ENCODE data around the gene MRPS10.

MRPS10 gene

GRCh38 chr6:42217519-42218367 is at the start of gene MRPS10:
Gene MRPS10 (minus strand): TSS chr6:42217861. CDS start chr6:42217849, 12 bp downstream.
- peak; percentile 91 to 95 for DNase-seq

- DNase-seq: no peak
These were observed 48.9 kb upstream of the MRPS10 start for GRCh38 chr6:42266538-42266937.

DNA sequence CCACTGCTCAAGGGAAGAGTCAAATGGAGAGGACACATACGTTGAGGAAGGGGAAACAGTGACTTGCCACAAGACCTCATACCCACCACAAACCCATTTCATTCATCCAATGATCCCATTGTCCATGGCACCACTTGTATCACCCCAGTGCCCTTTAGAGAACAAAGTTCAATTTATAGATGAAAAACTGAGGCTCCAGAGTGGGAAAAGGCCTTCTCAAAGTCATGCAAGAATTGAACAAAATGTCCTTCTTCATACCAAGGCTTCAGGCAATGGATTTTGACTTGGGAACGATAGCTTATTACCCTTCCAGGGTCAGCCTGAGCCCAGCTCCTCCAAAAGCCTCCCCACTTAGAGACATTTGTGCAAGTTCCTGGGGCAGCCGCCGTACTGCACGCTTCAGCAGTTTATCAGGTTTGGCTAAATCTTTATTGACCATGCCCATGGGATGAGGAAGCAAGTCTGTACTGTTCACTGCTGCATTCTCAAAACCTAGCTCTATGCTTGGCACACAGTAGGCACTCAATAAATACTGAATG is 47.3 kb upstream of the MRPS10 start:
- no peak for DNase-seq

DNA sequence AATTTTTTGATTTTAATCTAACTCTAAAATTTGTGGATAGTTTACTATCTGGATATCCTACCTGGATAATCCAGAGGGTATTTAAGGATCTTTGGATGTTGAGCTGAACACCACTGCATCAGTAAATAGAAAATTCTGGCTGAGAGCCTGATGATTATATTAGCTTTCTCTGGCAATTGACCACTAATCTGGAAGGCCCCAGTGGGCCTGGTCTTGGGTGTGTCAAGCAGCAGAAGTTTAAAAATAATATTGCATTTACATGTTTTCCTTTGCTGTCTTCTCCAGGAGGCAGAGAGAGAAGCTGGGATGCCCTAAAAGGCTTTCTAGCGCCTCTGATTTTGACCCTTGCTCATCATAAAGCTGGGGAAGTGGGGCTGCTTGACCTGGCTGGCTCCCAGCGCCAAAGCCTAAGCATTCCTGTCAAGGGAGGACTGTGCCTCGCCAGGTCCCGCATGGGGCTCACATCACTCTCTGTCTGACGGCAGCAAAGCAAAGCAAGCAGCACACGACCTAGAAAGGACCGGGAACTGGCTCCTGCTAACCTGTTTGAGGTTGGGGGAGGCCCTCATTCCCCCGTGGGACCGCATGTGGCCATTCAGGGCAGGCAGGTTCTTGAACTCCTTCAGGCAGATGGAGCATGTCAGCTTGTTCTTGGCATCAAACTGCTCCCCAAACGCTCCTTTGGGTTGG is 46.6 kb upstream of the MRPS10 start:
- DNase-seq: no peak

DNA sequence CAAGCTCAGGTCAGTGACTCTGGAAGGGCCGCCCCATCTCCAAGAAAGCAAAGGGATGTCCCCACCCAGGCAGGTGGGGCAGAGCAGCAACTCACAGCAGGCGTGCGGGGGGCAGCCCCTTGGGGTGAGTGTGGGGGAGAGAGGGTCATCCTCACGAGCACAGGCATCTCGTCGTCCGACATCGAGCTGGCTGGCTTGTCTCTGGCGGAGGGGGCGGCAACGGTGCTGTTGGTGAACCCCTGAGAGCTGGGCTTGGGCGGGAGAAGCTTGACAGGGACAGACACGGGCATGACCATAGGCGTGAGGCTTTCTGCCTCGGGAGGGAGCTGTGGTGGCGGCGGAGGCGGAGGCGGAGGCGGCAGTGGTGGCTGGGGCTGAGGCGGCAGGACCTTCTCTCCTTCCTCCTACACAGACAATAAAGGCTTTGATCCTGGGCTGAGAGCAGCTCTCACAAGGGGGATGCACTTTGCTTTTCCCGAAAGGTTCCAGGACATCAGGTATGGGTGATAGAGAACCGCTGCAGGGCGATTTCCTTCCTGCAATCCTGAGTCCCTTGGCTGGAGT is 45.6 kb upstream of the MRPS10 start:
- no peak for DNase-seq

GRCh38 chr6:42260972-42261371 is 43.3 kb upstream of the MRPS10 start:
- peak in 1 of 2 experiments; percentile 11 for DNase-seq

- no peak for DNase-seq
These were observed 42.8 kb upstream of the MRPS10 start for GRCh38 chr6:42260396-42260888.

DNA sequence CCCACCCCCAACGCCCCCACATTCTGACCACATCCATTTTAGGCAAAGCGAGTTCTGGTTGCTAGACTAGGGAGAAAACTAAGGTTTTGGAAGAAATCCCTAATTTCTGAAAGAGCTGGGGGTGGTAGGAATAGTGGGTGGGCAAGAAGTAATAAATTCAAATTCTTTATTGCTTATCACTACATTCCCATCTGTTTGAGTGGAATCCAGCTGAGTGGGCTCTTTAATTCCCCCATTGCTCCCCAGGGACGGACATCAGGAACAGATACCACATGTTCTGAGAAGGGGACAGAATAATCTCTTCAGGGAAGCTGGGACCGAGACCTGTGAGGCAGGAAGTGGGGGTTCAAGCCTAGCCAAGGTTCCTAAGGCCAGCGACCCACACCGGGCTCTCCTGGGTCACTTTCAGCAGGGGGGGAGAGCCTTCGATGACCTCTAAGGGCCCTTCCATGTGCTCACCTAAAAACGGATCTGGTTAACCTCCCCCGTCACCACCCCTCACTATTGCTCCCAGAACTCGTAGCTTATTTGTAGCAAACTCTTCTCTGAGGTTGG is 42.3 kb upstream of the MRPS10 start:
- DNase-seq: no peak

DNA sequence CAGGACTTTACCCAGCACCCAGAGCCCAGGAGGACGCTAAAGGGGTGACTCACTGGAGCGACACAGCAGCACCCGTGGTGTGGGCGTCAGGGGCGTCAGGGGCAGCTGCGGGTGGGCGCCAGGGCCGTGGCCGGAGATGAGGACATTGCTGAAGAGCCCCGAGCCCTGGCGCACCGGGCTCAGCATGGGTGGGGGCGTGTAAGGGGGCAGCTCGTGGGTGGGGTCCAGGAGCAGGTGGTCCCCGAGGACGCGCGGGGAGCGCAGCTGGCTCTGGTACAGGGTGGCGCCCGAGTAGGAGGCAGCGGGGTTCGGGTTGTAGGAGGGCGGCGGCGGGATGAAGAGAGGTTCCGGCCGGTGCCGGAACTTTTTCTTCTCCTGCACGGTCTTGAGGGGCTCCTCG is 41.6 kb upstream of the MRPS10 start:
- no peak for DNase-seq

GRCh38 chr6:42257614-42258013 is 40.0 kb upstream of the MRPS10 start:
- no peak for DNase-seq

GRCh38 chr6:42257063-42257462 is 39.4 kb upstream of the MRPS10 start:
- DNase-seq: no peak

- no peak for DNase-seq
These were observed 37.4 kb upstream of the MRPS10 start for GRCh38 chr6:42255050-42255449.

DNA sequence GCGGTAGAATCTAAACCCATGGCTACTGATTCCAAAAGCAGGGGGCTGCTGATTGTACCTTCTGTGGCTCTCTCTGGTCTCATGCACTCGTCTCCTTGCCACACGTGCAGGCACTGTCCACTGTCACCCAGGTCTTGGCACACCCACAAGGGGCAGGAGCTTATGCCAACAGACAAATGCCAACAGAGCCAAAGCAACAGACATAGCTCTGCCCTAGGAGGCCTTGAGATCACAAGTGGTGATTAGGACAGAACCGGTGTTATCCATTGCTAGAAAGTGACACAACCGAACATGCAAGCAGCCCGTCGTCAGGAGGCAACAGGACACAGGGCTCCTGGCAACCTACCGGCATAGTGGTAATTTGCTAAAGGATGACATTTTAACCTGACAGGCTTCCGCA is 36.8 kb upstream of the MRPS10 start:
- DNase-seq: no peak

GRCh38 chr6:42251911-42252637 is 34.4 kb upstream of the MRPS10 start:
- DNase-seq: peak in 1 of 2 experiments; percentile 62

DNA sequence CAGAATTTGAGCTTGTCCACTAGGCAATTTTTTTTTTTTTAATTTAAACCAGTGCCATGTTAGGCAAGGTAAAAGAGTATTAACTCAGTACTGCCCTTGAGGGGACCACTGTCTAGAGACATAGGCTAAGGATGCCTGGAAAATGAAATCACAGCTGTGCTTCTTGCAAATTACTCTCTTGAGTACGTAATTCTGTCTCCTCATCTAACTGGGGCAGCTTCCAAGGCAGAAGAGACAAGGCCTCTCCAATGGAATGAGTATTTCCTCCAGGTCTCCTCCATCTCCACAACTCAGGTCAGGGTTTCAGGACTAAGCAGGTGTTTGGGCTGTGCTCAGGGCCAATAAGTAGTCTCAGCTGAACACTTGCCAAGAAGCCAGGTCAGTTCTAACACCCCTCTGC is 33.8 kb upstream of the MRPS10 start:
- no peak for DNase-seq

- DNase-seq: peak; percentile 48 to 64
These were observed 32.7 kb upstream of the MRPS10 start for GRCh38 chr6:42250274-42250931.

DNA sequence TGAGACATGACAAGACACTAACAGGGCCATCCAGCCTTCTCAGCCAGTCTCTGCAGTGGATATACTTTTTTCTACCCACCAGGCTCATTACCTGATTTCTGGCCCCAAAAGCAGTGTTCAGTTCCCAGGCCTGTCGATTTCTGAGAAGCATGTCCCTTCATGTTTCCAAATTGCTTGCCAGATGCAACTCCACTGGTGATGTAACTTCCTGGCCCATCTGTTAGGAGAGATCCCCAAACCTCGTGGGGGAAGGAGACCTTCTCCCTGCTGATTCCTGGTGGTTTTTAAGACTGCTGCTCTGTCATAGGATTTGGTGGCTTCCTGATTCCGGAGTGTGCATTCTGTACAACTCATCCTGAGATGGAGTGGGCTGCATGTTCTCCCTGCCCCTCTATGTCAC is 31.6 kb upstream of the MRPS10 start:
- DNase-seq: peak; percentile 90 to 91

DNA sequence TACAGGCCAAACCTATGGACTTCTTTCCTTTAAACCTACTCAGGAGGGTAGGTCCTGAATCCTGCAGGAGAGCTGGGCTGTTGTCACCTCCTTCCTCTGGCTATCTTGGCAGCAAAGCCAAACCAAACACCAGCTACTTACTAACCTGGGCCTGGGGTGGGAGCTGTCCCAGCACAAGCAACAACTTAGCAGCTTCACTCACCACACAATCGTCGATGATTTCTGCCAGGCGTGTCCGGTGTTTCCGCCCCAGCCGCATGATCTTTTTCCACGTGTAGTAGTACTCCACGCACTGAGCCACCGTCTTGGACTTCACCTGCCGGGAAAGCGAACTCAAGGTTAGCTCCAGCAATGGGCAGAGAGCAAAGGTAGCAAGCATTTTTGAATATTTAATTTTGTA is 25.4 kb upstream of the MRPS10 start:
- DNase-seq: no peak

DNA sequence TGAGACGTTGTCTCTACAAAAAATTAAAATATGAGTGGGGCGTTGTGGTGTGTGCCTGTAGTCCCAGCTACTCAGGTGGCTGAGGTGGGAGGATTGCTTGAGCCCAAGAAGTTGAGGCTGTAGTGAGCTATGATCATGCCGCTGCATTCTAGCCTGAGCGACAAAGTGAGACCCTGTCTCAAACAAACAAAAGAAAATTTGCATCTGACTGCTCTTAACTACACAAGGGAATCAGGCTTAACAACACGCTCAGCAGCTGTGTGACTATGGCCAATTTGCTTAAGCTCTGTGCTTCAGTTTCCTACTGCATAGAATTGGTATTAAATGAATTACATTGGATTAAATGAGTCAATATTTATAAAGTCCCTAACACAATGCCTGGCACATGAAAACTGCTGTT is 24.3 kb upstream of the MRPS10 start:
- no peak for DNase-seq

DNA sequence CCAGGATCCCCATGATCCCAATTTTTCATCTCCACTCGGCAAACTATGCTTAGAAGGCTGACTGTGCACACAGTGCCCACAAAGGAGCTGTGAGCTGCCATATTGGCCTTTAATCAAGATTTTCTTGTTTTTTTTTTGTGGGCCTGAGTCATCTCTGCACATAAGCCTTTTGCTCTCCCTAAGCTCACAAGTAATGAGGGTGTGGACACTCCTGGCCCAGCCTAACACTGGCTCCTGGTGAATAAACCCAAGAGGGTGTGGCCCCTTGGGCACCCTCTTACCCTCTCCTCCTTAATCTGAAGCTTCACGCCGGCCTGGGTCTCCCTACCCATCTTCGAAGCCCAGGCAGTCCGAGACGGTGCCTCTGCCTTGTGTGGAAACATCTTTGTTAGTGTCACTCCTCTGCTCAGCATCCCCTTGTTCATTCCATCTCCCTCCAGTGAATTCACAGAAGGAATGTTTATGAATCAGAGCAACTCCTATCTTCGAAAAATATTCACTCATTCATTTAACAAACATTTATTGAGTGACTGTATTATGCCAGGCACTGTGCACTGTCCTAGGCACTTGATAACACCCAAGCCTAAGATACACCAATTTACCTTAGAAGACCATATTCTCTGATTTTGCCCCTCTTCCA is 22.2 kb upstream of the MRPS10 start:
- DNase-seq: no peak

DNA sequence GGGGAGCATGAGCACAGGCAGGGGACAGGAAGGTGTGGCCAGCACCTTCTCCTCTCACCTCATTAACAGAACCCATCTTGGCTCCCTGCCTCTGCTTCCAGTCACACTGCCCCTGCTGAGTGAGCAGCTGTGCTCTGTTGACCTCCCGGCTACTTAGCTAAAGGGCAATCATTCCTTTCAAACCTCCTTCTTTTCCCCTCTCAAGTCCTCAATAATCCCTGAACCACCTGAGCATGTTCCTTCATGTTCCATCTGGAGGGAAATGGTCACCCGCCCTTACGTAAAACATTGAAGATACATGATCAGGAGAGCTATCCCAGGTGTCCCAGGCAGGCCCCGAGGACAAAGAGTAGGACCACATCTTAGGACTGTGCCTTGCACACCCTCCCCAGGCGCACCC is 21.7 kb upstream of the MRPS10 start:
- peak in 1 of 2 experiments; percentile 6 for DNase-seq

All from NCI-H446 (cell line).